ENCODE data around the gene MRPL18. TPM values are rescaled to one million over a fixed set of nuclear protein-coding genes. Genes with fewer than 3 reads are reported as not detected.
"Not testable (repeated sequence)": the region's sequence is repeated elsewhere in the genome, so short reads cannot be mapped to it uniquely, and the experiment has no call there.

Gene MRPL18
- total RNA-seq = 12.1 TPM

DNA sequence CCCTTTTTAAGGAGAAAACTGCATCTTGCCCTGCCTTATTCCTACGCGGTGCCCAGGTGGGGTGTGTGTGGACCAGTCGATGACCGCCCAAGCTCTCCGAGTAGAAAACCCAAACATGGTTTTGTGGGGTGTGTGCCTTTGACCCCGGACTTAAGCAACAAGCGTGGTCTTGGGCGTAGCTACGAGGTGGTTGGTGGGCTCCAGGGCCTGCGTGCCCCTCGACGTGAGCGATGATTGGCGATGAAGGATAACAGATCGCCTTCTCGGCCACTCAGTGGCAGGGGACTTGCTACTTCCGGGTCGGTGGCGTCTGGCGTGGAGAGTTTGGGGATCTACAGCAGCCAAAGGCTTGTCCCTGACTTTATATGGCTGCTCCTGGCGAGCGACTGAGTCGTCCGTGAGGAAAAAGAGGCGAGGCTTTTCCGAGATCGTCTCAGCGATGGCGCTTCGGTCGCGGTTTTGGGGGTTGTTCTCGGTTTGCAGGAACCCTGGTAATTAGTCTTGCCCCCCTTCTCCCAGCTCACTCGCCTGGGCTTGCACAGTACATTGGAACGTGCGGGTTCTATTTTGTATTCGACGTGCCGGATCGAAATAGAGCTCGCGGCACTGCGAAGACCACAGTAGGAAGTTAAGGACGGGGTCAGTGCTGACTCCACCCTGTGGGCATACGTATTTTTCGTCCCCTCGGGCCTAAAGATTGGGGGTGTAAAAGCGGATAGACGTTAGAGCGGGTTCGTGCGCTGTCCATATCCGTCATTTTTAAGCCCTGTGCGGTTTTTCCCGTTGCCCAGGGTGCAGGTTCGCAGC is at the start of gene MRPL18:
TSS of gene MRPL18 (plus strand) at position 319 of the 807 bp plus-strand sequence. CDS start at position 440, 121 bp downstream.
- H3K4me3 ChIP-seq (ENCODE audit: low read length) = peak within 1 kb of the TSS; percentile 89
- H3K27me3 ChIP-seq (ENCODE audit: insufficient read depth, low read length) = no peaks in the 10 kb centered on the region
- H3K4me1 ChIP-seq (ENCODE audit: insufficient read depth, low read length) = peaks cover 33% of the 10 kb centered on the region
- H3K9me3 ChIP-seq (ENCODE audit: low read depth, low read length) = no peaks in the 10 kb centered on the region

DNA sequence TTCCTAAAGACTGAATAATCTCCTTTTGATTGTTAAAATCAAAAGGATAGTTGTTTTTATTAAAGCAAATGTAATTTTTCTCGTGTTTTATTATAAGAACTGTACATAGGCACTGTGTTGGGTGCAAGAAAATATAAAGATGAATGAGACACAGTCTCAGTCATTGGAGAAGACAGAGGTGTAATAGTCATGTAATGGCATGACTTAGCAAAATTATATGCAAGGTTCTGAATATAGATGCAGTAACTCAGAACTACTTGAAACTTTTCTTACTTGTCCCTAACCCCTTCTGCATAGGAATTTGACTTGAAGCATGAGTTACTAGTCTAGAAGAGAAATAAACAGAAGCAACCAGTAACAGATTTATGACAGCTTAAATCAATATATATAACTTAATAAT is 48.1 kb upstream of the MRPL18 start:
- no peaks in the 10 kb centered on the region for H3K27me3 ChIP-seq (ENCODE audit: insufficient read depth, low read length)
- H3K9me3 ChIP-seq (ENCODE audit: low read depth, low read length) = no peaks in the 10 kb centered on the region
- peaks cover 7% of the 10 kb centered on the region for H3K4me1 ChIP-seq (ENCODE audit: insufficient read depth, low read length)
- no peak overlapping the region for H3K4me3 ChIP-seq (ENCODE audit: low read length)

DNA sequence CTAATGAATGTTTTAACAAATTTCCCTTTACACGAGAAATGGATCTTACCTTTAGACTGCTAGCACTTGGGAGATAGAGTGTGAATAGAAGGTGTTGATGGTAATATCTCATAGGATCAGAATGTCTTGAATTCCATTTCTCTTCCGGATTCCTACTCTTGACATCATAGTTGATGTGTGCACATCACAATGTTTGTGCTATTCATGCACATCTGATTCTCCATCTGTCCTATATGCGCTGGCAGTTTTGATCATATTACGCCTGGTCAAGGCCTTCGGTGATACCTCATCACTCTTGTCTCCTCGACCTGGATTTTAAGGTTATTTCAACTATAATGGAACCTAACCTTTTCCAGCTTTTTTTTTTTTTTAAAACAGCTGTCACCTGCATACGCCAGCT is 45.2 kb upstream of the MRPL18 start:
- Histone ChIP-seq H3K4me1 (ENCODE audit: insufficient read depth, low read length) (peaks cover under 1% of the 10 kb centered on the region), H3K27me3 (ENCODE audit: insufficient read depth, low read length) (no peaks in the 10 kb centered on the region), H3K4me3 (ENCODE audit: low read length) (no peak overlapping the region), H3K9me3 (ENCODE audit: low read depth, low read length) (no peaks in the 10 kb centered on the region)

DNA sequence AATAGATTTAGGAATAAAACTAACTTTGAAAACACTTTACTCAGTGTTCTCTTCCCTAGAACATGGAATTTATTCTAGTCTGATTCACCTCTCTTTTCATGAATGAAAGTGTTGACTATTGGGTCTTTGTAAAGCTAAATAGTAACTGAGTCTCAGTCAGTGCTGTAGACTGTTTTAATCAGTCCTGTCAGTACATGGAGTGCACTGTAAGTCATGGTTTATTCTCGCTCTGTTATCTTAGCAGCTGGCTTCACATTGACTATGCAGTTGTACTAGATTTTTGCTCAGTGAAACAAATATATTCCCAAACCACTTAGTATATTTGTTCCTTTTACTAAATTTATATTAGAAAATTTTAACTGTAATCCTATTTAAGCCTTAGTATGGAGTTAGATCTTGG is 43.5 kb upstream of the MRPL18 start:
- Histone ChIP-seq H3K27me3 (ENCODE audit: insufficient read depth, low read length) (no peaks in the 10 kb centered on the region), H3K9me3 (ENCODE audit: low read depth, low read length) (no peaks in the 10 kb centered on the region), H3K4me3 (ENCODE audit: low read length) (no peak overlapping the region), H3K4me1 (ENCODE audit: insufficient read depth, low read length) (no peaks in the 10 kb centered on the region)

DNA sequence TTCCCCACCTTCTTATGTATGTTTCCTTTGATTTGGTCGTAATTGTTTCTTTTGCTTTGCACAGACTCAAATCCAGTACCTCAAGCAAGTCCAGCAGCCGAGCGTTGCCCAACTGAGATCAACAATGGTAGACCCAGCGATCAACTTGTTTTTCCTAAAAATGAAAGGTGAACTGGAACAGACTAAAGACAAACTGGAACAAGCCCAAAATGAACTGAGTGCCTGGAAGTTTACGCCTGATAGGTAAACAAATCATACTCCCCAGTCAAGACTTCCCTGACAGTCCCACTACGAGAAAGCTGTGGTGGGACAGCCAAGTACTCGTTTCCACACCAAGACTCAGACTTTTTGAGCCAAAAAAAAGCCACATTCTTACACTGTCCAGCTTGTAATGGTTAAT is 42.1 kb upstream of the MRPL18 start:
- not testable (repeated sequence) for H3K9me3 ChIP-seq (ENCODE audit: low read depth, low read length); H3K27me3 ChIP-seq (ENCODE audit: insufficient read depth, low read length); H3K4me1 ChIP-seq (ENCODE audit: insufficient read depth, low read length); H3K4me3 ChIP-seq (ENCODE audit: low read length)

DNA sequence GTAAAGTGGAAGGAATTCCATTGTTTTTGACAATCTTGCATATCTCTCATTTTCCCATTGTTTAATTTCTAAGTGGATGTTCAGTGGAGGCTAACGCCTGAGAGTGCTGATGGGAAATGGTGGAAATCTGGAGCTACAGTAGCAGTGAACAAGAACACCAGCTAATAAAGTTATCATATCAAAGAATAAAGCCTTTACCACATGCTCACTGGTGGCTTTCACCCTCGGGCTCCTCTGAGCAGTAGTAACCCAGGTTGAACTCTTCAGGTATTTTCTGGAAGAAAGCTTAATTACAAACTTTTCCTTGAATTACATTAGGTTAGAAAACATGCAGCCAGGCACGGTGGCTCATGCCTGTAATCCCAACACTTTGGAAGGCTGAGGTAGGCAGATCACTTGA is 38.8 kb upstream of the MRPL18 start:
- Histone ChIP-seq H3K4me1 (ENCODE audit: insufficient read depth, low read length) (no peaks in the 10 kb centered on the region), H3K27me3 (ENCODE audit: insufficient read depth, low read length) (no peaks in the 10 kb centered on the region), H3K4me3 (ENCODE audit: low read length) (no peak overlapping the region), H3K9me3 (ENCODE audit: low read depth, low read length) (no peaks in the 10 kb centered on the region)

DNA sequence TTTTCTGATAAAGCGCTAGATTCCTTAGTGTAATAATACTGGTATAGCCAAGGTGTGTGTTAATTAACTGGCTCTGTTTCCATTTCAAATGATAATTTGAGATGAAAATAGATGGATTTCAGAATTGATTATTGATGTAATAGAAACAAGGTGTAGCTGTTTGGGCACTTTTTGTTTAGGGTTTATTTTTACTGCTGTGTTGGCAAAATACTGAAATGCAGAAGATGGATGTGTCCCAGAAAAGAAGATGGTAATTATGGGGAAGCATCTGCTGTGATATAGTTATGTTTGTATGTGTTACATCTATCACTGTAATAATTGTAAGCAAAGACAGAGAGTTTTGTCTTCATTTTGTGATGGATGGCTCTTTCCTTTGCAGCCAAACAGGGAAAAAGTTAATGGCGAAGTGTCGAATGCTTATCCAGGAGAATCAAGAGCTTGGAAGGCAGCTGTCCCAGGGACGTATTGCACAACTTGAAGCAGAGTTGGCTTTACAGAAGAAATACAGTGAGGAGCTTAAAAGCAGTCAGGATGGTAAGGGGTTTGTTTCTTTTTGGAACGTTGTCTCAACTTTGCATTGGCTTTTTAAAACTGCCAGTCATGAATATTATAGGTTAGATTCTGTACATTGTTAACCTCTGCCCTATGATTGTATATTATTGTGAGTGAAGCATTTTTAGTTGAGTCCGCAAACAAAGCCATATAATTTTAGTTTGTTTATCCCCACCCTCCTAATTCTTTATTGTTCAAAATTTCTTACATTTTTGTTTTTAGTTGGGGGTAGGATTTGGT is 37.0 kb upstream of the MRPL18 start:
- Histone ChIP-seq H3K4me3 (ENCODE audit: low read length) (no peak overlapping the region), H3K27me3 (ENCODE audit: insufficient read depth, low read length) (no peaks in the 10 kb centered on the region), H3K9me3 (ENCODE audit: low read depth, low read length) (no peaks in the 10 kb centered on the region), H3K4me1 (ENCODE audit: insufficient read depth, low read length) (no peaks in the 10 kb centered on the region)

DNA sequence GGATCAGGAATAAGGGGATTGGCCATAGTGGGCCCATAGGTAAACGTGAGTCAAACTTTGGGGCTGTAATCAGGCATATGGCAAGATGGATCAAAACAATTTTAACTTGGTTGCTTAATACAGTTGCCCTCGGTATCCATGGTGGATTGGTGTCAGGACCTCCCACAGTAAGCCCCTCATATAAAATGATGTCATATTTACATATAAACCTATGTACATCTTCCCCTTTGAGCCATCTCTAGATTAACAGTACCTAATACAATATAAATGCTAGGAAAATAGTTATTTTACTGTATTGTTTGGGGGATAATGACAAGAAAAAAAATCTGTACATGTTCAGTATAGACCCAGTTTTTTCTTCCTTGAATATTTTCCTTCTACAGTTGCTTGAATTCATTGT is 35.9 kb upstream of the MRPL18 start:
- Histone ChIP-seq H3K4me1 (ENCODE audit: insufficient read depth, low read length) (no peaks in the 10 kb centered on the region), H3K27me3 (ENCODE audit: insufficient read depth, low read length) (no peaks in the 10 kb centered on the region), H3K9me3 (ENCODE audit: low read depth, low read length) (no peaks in the 10 kb centered on the region), H3K4me3 (ENCODE audit: low read length) (no peak overlapping the region)

DNA sequence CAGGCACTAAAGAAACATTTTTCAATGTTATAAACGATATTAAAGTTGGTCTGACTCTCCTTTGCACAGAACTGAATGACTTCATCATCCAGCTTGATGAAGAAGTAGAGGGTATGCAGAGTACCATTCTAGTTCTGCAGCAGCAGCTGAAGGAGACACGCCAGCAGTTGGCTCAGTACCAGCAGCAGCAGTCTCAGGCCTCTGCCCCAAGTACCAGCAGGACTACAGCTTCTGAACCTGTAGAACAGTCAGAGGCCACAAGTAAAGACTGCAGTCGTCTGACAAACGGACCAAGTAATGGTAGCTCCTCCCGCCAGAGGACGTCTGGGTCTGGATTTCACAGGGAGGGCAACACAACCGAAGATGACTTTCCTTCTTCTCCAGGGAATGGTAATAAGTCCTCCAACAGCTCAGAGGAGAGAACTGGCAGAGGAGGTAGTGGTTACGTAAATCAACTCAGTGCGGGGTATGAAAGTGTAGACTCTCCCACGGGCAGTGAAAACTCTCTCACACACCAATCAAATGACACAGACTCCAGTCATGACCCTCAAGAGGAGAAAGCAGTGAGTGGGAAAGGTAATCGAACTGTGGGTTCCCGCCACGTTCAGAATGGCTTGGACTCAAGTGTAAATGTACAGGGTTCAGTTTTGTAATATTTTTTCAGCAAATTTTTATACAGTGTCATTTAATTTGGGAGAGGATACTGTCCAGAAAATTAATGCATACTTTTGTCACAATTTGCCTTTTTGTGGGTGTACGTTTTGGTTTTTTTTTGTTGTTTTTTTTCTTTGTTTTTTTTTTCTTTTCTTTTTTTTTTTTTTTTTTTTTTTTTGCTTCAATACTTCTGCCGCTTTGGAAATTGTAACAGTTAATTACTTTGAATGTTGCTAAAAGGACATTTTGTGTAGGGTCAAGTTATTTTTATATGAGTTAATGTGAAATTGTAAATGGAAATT is 35.0 kb upstream of the MRPL18 start:
- Histone ChIP-seq H3K4me1 (ENCODE audit: insufficient read depth, low read length) (peaks cover 2% of the 10 kb centered on the region), H3K27me3 (ENCODE audit: insufficient read depth, low read length) (no peaks in the 10 kb centered on the region), H3K9me3 (ENCODE audit: low read depth, low read length) (no peaks in the 10 kb centered on the region), H3K4me3 (ENCODE audit: low read length) (no peak overlapping the region)

DNA sequence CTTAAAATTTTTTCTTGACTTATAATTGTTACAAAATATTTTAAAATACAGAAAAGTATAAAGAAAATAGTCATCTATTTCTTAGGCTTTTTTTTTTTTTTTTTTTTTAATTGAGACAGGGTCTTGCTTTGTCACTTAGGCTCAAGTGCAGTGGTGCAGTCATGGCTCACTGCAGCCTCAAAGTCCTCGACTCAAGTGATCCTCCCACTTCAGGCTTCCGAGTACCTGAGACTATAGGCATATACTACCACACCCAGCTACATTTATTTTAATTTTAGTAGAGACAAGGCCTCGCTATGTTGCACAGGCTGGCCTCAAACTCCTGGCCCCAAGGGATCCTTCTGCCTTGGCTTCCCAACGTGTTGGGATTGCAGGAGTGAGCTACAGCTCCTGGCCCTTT is 33.8 kb upstream of the MRPL18 start:
- no peaks in the 10 kb centered on the region for H3K9me3 ChIP-seq (ENCODE audit: low read depth, low read length)

DNA sequence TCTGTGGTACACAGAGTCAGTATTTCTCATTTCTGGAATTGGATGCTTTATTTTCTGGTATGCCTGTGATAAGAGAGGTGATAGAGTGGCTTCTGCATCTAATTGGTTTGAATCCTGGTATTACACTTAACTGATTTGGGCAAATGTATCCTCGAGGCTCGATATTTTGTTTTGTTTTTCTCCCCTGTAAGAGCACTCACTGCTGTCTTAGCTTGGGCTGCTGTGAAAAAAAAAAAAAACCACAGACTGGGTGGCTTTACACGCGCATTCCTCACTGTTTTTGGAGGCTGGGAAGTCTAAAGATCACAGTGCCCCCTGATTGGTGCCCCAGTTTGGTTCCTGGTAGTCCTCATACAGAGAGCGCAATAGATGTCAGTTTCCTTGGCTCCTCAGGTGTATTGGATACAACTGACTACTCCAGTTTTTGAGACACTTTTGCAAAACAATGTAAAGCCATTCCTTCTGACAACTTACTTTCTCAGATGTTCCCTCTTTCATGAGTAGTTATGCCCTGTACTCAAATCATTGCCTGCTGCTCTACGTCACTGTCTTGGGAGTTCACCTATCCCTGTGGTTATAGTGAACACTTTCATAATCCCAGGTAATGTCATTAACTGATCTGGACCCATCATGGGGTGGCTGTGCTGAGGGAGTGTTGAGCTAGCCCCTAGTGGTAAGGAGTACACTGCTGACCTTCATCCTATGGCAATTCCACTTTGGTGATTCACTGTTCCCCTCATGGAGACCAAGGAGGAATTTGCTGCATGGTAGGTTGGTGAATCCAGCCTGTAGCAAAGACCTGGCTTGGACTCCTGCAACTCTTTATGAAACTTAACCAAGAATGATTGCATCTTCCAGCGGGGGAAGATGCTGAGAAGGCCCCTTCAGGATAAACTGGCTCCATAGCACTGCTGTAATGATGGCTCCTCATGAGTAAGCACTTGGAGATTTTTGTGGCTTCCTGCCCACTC is 32.0 kb upstream of the MRPL18 start:
- Histone ChIP-seq H3K27me3 (ENCODE audit: insufficient read depth, low read length) (no peaks in the 10 kb centered on the region), H3K4me1 (ENCODE audit: insufficient read depth, low read length) (peaks cover 23% of the 10 kb centered on the region), H3K9me3 (ENCODE audit: low read depth, low read length) (no peaks in the 10 kb centered on the region), H3K4me3 (ENCODE audit: low read length) (no peak overlapping the region)

More for the DNA sequence above, 33.8 kb upstream of the MRPL18 start:
- Histone ChIP-seq H3K27me3 (ENCODE audit: insufficient read depth, low read length) (no peaks in the 10 kb centered on the region), H3K4me3 (ENCODE audit: low read length) (no peak overlapping the region), H3K4me1 (ENCODE audit: insufficient read depth, low read length) (peaks cover 14% of the 10 kb centered on the region)

DNA sequence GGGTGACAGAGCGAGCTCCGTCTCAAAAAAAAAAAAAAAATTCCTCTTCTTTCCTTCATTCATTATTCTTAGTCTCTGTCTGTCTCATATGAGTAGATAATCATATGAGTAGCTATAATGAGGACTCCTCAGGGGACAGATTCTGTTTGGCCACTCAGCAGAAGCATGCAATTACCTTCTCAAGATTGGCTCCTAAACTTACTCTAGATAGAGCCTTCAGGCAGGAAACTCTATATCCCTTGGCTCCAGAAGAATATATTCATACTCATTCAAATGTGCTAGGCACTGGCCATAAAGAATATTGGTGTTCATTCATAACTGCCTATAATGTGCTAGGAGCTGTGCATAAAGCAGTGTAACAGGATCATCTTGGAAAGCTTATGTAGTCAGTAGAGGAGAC is 30.6 kb upstream of the MRPL18 start:
- H3K9me3 ChIP-seq (ENCODE audit: low read depth, low read length) = no peaks in the 10 kb centered on the region
- H3K27me3 ChIP-seq (ENCODE audit: insufficient read depth, low read length) = no peaks in the 10 kb centered on the region
- H3K4me3 ChIP-seq (ENCODE audit: low read length) = no peak overlapping the region
- H3K4me1 ChIP-seq (ENCODE audit: insufficient read depth, low read length) = peaks cover 23% of the 10 kb centered on the region

DNA sequence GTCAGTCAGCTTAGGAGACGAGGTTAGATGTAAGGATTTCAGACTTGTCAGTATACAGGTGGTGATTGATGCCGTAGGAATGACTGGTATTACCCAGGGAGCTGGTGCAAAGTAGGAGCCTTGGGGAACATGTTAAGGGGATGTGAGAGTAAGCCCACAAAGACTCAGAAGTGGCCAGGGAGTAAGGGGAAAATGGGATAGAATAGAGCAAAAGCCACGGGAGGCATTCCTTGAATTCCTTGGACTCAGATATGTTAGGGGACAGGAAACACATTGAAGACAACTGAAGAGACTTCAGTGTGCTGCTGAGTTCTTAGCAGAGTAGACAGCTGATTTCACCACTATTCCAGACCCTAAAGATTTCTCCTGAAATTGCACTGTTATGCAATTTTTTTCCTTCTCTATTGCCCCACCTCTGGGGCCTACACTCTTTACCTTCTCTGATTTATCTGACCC is 29.6 kb upstream of the MRPL18 start:
- Histone ChIP-seq H3K4me1 (ENCODE audit: insufficient read depth, low read length) (peaks cover 23% of the 10 kb centered on the region), H3K4me3 (ENCODE audit: low read length) (no peak overlapping the region)

More for the DNA sequence above, 29.6 kb upstream of the MRPL18 start:
- no peaks in the 10 kb centered on the region for H3K27me3 ChIP-seq (ENCODE audit: insufficient read depth, low read length)
- no peaks in the 10 kb centered on the region for H3K9me3 ChIP-seq (ENCODE audit: low read depth, low read length)

Data from mononuclear cell (primary cell).